ENCODE data around the gene CCL25. TPM values are rescaled to one million over a fixed set of nuclear protein-coding genes. Genes with fewer than 3 reads are reported as not detected.

CCL25 gene
- polyA plus RNA-seq, 1 of the 3 experiments (the other 2 are of a cell fraction): not detected

DNA sequence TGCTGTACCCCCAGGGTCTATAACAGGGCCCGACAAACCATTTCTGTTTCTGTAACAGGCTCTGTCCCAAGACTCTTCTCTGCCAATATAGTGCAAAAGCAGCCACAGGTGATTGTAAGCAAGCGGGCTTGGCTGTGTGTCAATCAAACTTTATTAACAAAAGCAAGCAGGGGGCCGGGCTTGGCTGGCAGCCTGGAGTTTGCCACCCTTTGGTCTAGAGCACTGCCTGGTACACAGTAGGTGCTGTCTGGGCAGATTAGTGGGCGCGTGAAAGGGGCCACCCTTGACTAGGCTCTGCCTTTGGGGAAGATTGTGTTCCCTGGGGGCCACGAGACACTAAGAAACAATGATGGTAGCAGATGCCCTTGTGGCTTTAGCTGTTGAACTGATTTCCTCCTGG lies 27.4 kb downstream of the CCL25 start (continued):
- TF ChIP-seq, protein P1, sequence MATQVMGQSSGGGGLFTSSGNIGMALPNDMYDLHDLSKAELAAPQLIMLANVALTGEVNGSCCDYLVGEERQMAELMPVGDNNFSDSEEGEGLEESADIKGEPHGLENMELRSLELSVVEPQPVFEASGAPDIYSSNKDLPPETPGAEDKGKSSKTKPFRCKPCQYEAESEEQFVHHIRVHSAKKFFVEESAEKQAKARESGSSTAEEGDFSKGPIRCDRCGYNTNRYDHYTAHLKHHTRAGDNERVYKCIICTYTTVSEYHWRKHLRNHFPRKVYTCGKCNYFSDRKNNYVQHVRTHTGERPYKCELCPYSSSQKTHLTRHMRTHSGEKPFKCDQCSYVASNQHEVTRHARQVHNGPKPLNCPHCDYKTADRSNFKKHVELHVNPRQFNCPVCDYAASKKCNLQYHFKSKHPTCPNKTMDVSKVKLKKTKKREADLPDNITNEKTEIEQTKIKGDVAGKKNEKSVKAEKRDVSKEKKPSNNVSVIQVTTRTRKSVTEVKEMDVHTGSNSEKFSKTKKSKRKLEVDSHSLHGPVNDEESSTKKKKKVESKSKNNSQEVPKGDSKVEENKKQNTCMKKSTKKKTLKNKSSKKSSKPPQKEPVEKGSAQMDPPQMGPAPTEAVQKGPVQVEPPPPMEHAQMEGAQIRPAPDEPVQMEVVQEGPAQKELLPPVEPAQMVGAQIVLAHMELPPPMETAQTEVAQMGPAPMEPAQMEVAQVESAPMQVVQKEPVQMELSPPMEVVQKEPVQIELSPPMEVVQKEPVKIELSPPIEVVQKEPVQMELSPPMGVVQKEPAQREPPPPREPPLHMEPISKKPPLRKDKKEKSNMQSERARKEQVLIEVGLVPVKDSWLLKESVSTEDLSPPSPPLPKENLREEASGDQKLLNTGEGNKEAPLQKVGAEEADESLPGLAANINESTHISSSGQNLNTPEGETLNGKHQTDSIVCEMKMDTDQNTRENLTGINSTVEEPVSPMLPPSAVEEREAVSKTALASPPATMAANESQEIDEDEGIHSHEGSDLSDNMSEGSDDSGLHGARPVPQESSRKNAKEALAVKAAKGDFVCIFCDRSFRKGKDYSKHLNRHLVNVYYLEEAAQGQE (IDR thresholded peaks at IDR 0.05; ENCODE audit: low read depth, low read length): no peak
- no peak for TF ChIP-seq NFIC (IDR thresholded peaks at IDR 0.05; ENCODE audit: borderline replicate concordance)

DNA sequence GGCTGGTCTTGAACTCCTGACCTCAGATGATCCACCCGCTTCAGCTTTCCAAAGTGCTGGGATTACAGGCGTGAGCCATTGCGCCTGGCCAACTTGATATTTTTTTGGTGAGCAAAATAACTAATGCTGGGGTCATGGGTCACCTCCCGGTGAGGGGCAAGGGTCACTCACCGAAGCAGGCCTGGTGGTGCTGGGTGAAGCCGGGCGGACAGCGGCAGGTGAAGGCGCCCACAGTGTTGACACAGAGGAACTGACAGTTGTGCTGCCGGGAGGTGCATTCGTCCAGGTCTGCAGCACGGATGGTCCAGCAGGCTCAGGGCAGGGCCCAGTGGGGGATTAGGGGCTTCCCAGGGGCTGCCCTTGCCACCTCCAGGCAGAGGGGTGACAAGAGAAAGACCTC lies 28.3 kb downstream of the CCL25 start:
- Histone ChIP-seq H3K9me2 (no peaks in the 10 kb centered on the region), H4K20me1 (ENCODE audit: insufficient read depth) (no peaks in the 10 kb centered on the region), H3F3A (replicated peaks; ENCODE audit: insufficient read depth) (no peaks in the 10 kb centered on the region), H3K27me3 (ENCODE audit: insufficient read depth) (no peaks in the 10 kb centered on the region), H3K9me3 (no peaks in the 10 kb centered on the region), H2AFZ (ENCODE audit: low read depth) (no peak overlapping the region), H3K36me3 (replicated peaks in 1 of 2; ENCODE audit: control insufficient read depth in 1 of 2, insufficient read depth in 2 of 2, low read length in 1 of 2) (no peaks in the 10 kb centered on the region), H3K9ac (no peak overlapping the region), H3K79me2 (ENCODE audit: insufficient read depth) (no peaks in the 10 kb centered on the region), H3K4me2 (no peak overlapping the region), H3K4me1 (ENCODE audit: control insufficient read depth in 1 of 2, insufficient read depth in 2 of 2, low read depth in 1 of 2, low read length in 1 of 2) (no peaks in the 10 kb centered on the region), H3K27ac (ENCODE audit: low read depth in 2 of 2, low read length in 1 of 2) (no peak overlapping the region), H3K4me3 (ENCODE audit: low read depth in 2 of 2, low read length in 1 of 2) (no peak overlapping the region)
- ChIA-PET CTCF (no interaction called here), POLR2A (no interaction called here)
- 72% methylated on average over 9 of the region's 12 CpGs for WGBS (ENCODE audit: low lambda C conversion rate)
- DNase-seq: no peak
- TF ChIP-seq NFIC (IDR thresholded peaks at IDR 0.05; ENCODE audit: borderline replicate concordance): no peak

DNA sequence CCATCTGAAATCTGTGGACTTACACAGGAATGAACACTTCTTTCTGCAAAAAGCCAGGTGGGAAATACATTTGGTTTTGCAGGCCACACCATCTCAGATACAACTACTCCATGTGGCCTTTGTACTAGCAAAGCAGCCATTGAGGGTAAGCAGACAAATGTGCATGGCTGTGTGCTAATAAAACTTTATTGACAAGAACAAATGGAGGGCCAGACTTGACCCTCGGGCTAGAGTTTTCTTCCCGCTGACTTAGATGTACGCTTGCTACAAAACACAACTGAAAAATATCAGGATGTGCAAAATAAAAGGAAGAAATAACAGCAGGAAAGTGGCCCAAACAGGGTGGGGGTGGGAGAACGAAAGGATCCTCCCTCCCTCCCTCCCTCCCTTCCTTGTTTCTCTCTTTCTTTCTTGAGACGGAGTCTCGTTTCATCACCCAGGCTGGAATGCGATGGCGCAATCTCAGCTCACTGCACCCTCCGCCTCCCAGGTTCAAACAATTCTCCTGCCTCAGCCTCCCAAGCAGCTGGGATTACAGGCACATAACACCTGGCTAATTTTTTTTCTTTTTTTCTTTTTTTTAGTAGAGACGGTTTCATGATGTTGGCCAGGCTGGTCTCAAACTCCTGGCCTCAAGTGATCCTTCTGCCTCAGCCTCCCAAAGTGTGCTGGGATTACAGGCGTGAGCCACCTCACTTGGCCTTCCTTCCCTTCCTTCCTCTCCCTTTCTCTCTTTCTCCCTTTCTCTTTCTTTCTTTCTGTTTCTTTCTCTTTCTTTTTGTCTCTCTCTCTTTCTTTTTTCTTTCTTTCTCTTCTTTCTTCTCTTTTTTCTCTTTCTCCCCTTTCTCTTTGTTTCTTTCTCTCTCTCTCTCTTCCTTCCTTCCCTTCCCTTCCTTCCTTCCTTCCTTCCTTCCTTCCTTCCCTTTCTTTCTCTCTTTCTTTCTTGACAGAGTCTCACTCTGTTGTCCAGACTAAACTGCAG lies 29.3 kb downstream of the CCL25 start:
- no peaks in the 10 kb centered on the region for H3K27me3 ChIP-seq (ENCODE audit: insufficient read depth)
- no peak overlapping the region for H2AFZ ChIP-seq (ENCODE audit: low read depth)
- TF ChIP-seq MEF2A (IDR thresholded peaks at IDR 0.05; ENCODE audit: borderline replicate concordance, low read depth): no peak
- TF ChIP-seq RCOR1 (IDR thresholded peaks at IDR 0.05; ENCODE audit: low read length): no peak
- TF ChIP-seq RFX5 (IDR thresholded peaks at IDR 0.05; ENCODE audit: low read length): no peak
- no peak for TF ChIP-seq CHD2 (IDR thresholded peaks at IDR 0.05; ENCODE audit: low read length, partially characterized antibody)
- no peak for TF ChIP-seq FOXJ3 (CRISPR knock-in tag; IDR thresholded peaks at IDR 0.05)
- no peak for TF ChIP-seq MXI1 (IDR thresholded peaks at IDR 0.05; ENCODE audit: low read depth, low read length)
- TF ChIP-seq, protein P1 (IDR thresholded peaks at IDR 0.05; ENCODE audit: low read depth, low read length): no peak
- TF ChIP-seq EZH2phosphoT487 (IDR thresholded peaks at IDR 0.05; ENCODE audit: borderline replicate concordance, low read depth): no peak
- TF ChIP-seq TEAD4 (IDR thresholded peaks at IDR 0.05; ENCODE audit: borderline replicate concordance, insufficient read depth): no peak
- no peak for TF ChIP-seq RXRA (IDR thresholded peaks at IDR 0.05; ENCODE audit: borderline replicate concordance, low read depth)
- TF ChIP-seq GABPA (IDR thresholded peaks at IDR 0.05; ENCODE audit: low read depth): no peak
- TF ChIP-seq NRF1 (IDR thresholded peaks at IDR 0.05; ENCODE audit: low read depth, low read length): no peak
- TF ChIP-seq, protein P2, sequence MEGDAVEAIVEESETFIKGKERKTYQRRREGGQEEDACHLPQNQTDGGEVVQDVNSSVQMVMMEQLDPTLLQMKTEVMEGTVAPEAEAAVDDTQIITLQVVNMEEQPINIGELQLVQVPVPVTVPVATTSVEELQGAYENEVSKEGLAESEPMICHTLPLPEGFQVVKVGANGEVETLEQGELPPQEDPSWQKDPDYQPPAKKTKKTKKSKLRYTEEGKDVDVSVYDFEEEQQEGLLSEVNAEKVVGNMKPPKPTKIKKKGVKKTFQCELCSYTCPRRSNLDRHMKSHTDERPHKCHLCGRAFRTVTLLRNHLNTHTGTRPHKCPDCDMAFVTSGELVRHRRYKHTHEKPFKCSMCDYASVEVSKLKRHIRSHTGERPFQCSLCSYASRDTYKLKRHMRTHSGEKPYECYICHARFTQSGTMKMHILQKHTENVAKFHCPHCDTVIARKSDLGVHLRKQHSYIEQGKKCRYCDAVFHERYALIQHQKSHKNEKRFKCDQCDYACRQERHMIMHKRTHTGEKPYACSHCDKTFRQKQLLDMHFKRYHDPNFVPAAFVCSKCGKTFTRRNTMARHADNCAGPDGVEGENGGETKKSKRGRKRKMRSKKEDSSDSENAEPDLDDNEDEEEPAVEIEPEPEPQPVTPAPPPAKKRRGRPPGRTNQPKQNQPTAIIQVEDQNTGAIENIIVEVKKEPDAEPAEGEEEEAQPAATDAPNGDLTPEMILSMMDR (IDR thresholded peaks at IDR 0.05): no peak
- WGBS (ENCODE audit: low lambda C conversion rate): 59% methylated on average over 11 of the region's 11 CpGs
- no peaks in the 10 kb centered on the region for H3K79me2 ChIP-seq (ENCODE audit: insufficient read depth)
- no peak overlapping the region for H3K9ac ChIP-seq
- ChIA-PET POLR2A (no interaction called here), CTCF (no interaction called here)
- H3K9me3 ChIP-seq: no peaks in the 10 kb centered on the region
- no peak overlapping the region for H3K4me2 ChIP-seq
- H4K20me1 ChIP-seq (ENCODE audit: insufficient read depth): no peaks in the 10 kb centered on the region
- no peaks in the 10 kb centered on the region for H3K4me1 ChIP-seq (ENCODE audit: control insufficient read depth in 1 of 2, insufficient read depth in 2 of 2, low read depth in 1 of 2, low read length in 1 of 2)
- no peak for DNase-seq
- H3K4me3 ChIP-seq (ENCODE audit: low read depth in 2 of 2, low read length in 1 of 2): no peak overlapping the region
- no peaks in the 10 kb centered on the region for H3K9me2 ChIP-seq
- no peak overlapping the region for H3K27ac ChIP-seq (ENCODE audit: low read depth in 2 of 2, low read length in 1 of 2)
- H3F3A ChIP-seq (replicated peaks; ENCODE audit: insufficient read depth): no peaks in the 10 kb centered on the region
- H3K36me3 ChIP-seq (replicated peaks in 1 of 2; ENCODE audit: control insufficient read depth in 1 of 2, insufficient read depth in 2 of 2, low read length in 1 of 2): no peaks in the 10 kb centered on the region

Measured in SK-N-SH (cell line).